Measurements from ENCODE around the gene MVP.

DNA sequence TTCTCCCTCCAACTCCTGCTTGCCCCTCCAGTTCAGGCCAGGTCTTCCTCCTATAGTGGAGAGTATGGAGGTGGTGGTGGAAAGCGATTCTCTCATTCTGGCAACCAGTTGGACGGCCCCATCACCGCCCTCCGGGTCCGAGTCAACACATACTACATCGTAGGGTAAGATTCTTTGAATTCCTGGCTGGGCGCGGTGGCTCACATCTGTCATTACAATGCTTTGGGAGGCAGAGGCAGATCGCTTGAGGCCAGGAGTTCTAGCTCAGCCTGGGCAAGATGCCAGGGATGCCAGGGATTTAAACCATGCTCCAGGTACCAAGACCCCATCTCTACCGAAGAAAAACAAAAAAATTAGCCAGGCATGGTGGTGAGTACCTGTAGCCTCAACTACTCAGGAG, 40.8 kb upstream of the MVP start:
- TF ChIP-seq, protein P1, sequence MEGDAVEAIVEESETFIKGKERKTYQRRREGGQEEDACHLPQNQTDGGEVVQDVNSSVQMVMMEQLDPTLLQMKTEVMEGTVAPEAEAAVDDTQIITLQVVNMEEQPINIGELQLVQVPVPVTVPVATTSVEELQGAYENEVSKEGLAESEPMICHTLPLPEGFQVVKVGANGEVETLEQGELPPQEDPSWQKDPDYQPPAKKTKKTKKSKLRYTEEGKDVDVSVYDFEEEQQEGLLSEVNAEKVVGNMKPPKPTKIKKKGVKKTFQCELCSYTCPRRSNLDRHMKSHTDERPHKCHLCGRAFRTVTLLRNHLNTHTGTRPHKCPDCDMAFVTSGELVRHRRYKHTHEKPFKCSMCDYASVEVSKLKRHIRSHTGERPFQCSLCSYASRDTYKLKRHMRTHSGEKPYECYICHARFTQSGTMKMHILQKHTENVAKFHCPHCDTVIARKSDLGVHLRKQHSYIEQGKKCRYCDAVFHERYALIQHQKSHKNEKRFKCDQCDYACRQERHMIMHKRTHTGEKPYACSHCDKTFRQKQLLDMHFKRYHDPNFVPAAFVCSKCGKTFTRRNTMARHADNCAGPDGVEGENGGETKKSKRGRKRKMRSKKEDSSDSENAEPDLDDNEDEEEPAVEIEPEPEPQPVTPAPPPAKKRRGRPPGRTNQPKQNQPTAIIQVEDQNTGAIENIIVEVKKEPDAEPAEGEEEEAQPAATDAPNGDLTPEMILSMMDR (conservative IDR thresholded peaks at IDR 0.05; ENCODE audit: low read length): no peak
- no peak for TF ChIP-seq EZH2phosphoT487 (IDR thresholded peaks at IDR 0.05; ENCODE audit: borderline replicate concordance, low read depth, low read length)

Data from OCI-LY7 (cell line).